ENCODE results near the gene TRIM17. TPM values are rescaled to one million over a fixed set of nuclear protein-coding genes. Genes with fewer than 3 reads are reported as not detected.

TRIM17 gene
- total RNA-seq, 2 experiments from 2014 or later = 0.73 to 0.96 TPM

- Histone ChIP-seq H3K4me1 (ENCODE audit: insufficient read depth, low read length) (no peaks in the 10 kb centered on the region), H3K9me3 (ENCODE audit: control insufficient read depth in 1 of 2, insufficient read depth in 1 of 2, low read length in 2 of 2) (peaks cover 0 to 6% of the 10 kb centered on the region in 2 experiments), H3K4me3 (ENCODE audit: low read length) (no peak overlapping the region), H3K36me3 (ENCODE audit: insufficient read depth, low read length) (no peaks in the 10 kb centered on the region), H3K27me3 (ENCODE audit: control insufficient read depth in 1 of 2, insufficient read depth in 2 of 2, low read length in 2 of 2) (no peaks in the 10 kb centered on the region), H3K27ac (ENCODE audit: low read depth in 1 of 2, low read length in 2 of 2) (no peak overlapping the region)
- no peaks in the 10 kb centered on the region for H3K4me1 Mint-ChIP-seq (ENCODE audit: low read depth)
- H3K27ac Mint-ChIP-seq = no peak overlapping the region
- intact Hi-C loops (cut with DNase I, micrococcal nuclease) = no loop called here
- DNase-seq (no peak), ATAC-seq (ENCODE audit: poor library complexity) (no peak)
- no peaks in the 10 kb centered on the region for H3K9me3 Mint-ChIP-seq
- no peak for TF ChIP-seq CTCF (IDR thresholded peaks at IDR 0.05)
- POLR2A ChIA-PET = no interaction called here
- CTCF ChIA-PET = no interaction called here
- no peak overlapping the region for H3K4me3 Mint-ChIP-seq
- no peaks in the 10 kb centered on the region for H3K27me3 Mint-ChIP-seq
- no peaks in the 10 kb centered on the region for H3K36me3 Mint-ChIP-seq (ENCODE audit: low read depth)
Measured at GRCh38 chr1:228370439-228370940, 46.2 kb downstream of the TRIM17 start.

- Histone ChIP-seq H3K9me3 (ENCODE audit: control insufficient read depth in 1 of 2, insufficient read depth in 1 of 2, low read length in 2 of 2) (peaks cover 0 to 6% of the 10 kb centered on the region in 2 experiments), H3K27me3 (ENCODE audit: control insufficient read depth in 1 of 2, insufficient read depth in 2 of 2, low read length in 2 of 2) (no peaks in the 10 kb centered on the region), H3K27ac (ENCODE audit: low read depth in 1 of 2, low read length in 2 of 2) (no peak overlapping the region), H3K36me3 (ENCODE audit: insufficient read depth, low read length) (no peaks in the 10 kb centered on the region), H3K4me3 (ENCODE audit: low read length) (no peak overlapping the region), H3K4me1 (ENCODE audit: insufficient read depth, low read length) (no peaks in the 10 kb centered on the region)
- Mint-ChIP-seq H3K9me3 (no peaks in the 10 kb centered on the region), H3K27me3 (no peaks in the 10 kb centered on the region), H3K4me1 (ENCODE audit: low read depth) (no peaks in the 10 kb centered on the region), H3K36me3 (ENCODE audit: low read depth) (no peaks in the 10 kb centered on the region), H3K27ac (no peak overlapping the region), H3K4me3 (no peak overlapping the region)
- CTCF ChIA-PET = no interaction called here
- DNase-seq (no peak), ATAC-seq (ENCODE audit: poor library complexity) (no peak)
- TF ChIP-seq CTCF (IDR thresholded peaks at IDR 0.05) = no peak
- POLR2A ChIA-PET = no interaction called here
- intact Hi-C loops (cut with DNase I, micrococcal nuclease) = no loop called here
Measured at GRCh38 chr1:228369608-228370438, 46.8 kb downstream of the TRIM17 start.

GRCh38 chr1:228368801-228369607 is 47.7 kb downstream of the TRIM17 start:
- H3K4me1 Mint-ChIP-seq (ENCODE audit: low read depth) = no peaks in the 10 kb centered on the region
- H3K27me3 Mint-ChIP-seq = no peaks in the 10 kb centered on the region
- no peaks in the 10 kb centered on the region for H3K4me1 ChIP-seq (ENCODE audit: insufficient read depth, low read length)
- no peaks in the 10 kb centered on the region for H3K9me3 Mint-ChIP-seq
- intact Hi-C loops (cut with DNase I, micrococcal nuclease) = no loop called here
- ATAC-seq (ENCODE audit: poor library complexity) = no peak
- no peak for DNase-seq
- POLR2A ChIA-PET = no interaction called here
- H3K4me3 Mint-ChIP-seq = no peak overlapping the region
- peaks cover 0 to 6% of the 10 kb centered on the region in 2 experiments for H3K9me3 ChIP-seq (ENCODE audit: control insufficient read depth in 1 of 2, insufficient read depth in 1 of 2, low read length in 2 of 2)
- no peak overlapping the region for H3K4me3 ChIP-seq (ENCODE audit: low read length)
- TF ChIP-seq CTCF (IDR thresholded peaks at IDR 0.05) = no peak
- H3K27ac Mint-ChIP-seq = no peak overlapping the region
- H3K36me3 ChIP-seq (ENCODE audit: insufficient read depth, low read length) = no peaks in the 10 kb centered on the region
- H3K36me3 Mint-ChIP-seq (ENCODE audit: low read depth) = no peaks in the 10 kb centered on the region
- no peaks in the 10 kb centered on the region for H3K27me3 ChIP-seq (ENCODE audit: control insufficient read depth in 1 of 2, insufficient read depth in 2 of 2, low read length in 2 of 2)
- H3K27ac ChIP-seq (ENCODE audit: low read depth in 1 of 2, low read length in 2 of 2) = no peak overlapping the region
- CTCF ChIA-PET = no interaction called here

All from CD4-positive, alpha-beta T cell (primary cell).